Aortic smooth muscle cell (primary cell): ENCODE results near the gene YEATS2. TPM values are rescaled to one million over a fixed set of nuclear protein-coding genes. Genes with fewer than 3 reads are reported as not detected.

Experiments used
- total RNA-seq: library from RNA; depleted of rRNA; stranded (reverse); fragments of >200 nt; gene quantifications from 2 replicates; pipeline ENCODE4 v1.2.3, GENCODE V29; 2014

The YEATS2 gene
- total RNA-seq = 18.2 and 23.9 TPM in 2 replicates

GRCh38 chr3:183697610-183698317 lies at the start of gene YEATS2:
Gene YEATS2, plus strand, starts transcription at chr3:183697797. Its CDS starts 17,366 bp downstream, at chr3:183715163.

GRCh38 chr3:183825456-183826161 lies 128.0 kb downstream of the YEATS2 start, which contains the start of gene MAP6D1:
Gene MAP6D1, minus strand, starts transcription at chr3:183825577. Its CDS starts 30 bp downstream, at chr3:183825547.

Other genes starting within 250 kb of the YEATS2 start
- gene KLHL6, start 142.1 kb upstream of the YEATS2 start, total RNA-seq = 0.19 and 0.26 TPM in 2 replicates
- gene KLHL24, start 62.2 kb upstream of the YEATS2 start, total RNA-seq = 59.6 and 82.9 TPM in 2 replicates
- gene MAP6D1, start 127.8 kb downstream of the YEATS2 start, total RNA-seq = 0.25 and 0.66 TPM in 2 replicates
- gene PARL, start 187.1 kb downstream of the YEATS2 start, total RNA-seq = 39.2 and 42.8 TPM in 2 replicates